Liver (tissue), 3 donors: ENCODE measurements around the gene ATG4B.

Experiments
- EGR1 ChIP-seq, 2 donors: IDR thresholded peaks; 2 replicates each; pipeline ENCODE4 v1.6.1; 2016 to 2018; ENCODE audit warnings: antibody characterized with exemption in 2 of 2, low read depth in 2 of 2
- FOXA1 ChIP-seq: IDR thresholded peaks from 2 replicates; pipeline ENCODE4 v1.6.1; 2016; ENCODE audit warnings: antibody characterized with exemption
- GABPA ChIP-seq, 2 donors: IDR thresholded peaks in 1 of 2; conservative IDR thresholded peaks in 1 of 2; 2 replicates each; pipeline ENCODE4 v1.6.1; 2016; ENCODE audit warnings: antibody characterized with exemption in 2 of 2, mild to moderate bottlenecking in 1 of 2, moderate library complexity in 1 of 2
- JUND ChIP-seq, 2 donors: IDR thresholded peaks; 2 replicates each; pipeline ENCODE4 v1.6.1; 2016; ENCODE audit warnings: antibody characterized with exemption in 2 of 2
- RAD21 ChIP-seq, 2 donors: IDR thresholded peaks; 2 replicates each; pipeline ENCODE4 v1.6.1; 2016; ENCODE audit warnings: antibody characterized with exemption in 2 of 2, mild to moderate bottlenecking in 2 of 2
- RXRA ChIP-seq, 2 donors: IDR thresholded peaks; 2 replicates each; pipeline ENCODE4 v1.6.1; 2017 to 2018; ENCODE audit warnings: antibody characterized with exemption in 2 of 2, mild to moderate bottlenecking in 1 of 2
- SP1 ChIP-seq: IDR thresholded peaks from 2 replicates; pipeline ENCODE4 v1.6.1; 2018; ENCODE audit warnings: antibody characterized with exemption, mild to moderate bottlenecking
- TAF1 ChIP-seq: conservative IDR thresholded peaks from 2 replicates; pipeline ENCODE4 v1.6.1; 2016; ENCODE audit warnings: antibody characterized with exemption, mild to moderate bottlenecking
- YY1 ChIP-seq: IDR thresholded peaks from 2 replicates; pipeline ENCODE4 v1.6.1; 2016; ENCODE audit warnings: antibody characterized with exemption, mild to moderate bottlenecking
- TF ChIP-seq, protein P1 (sequence below): fragments of 150-350 bp; IDR thresholded peaks from 2 replicates; pipeline ENCODE4 v1.5.1; 2017; ENCODE audit warnings: improper control_type of control experiment, low read depth, low read length; ENCODE audit not compliant: missing input control
- TF ChIP-seq, protein P2 (sequence below): IDR thresholded peaks from 2 replicates; pipeline ENCODE4 v1.6.1; 2016; ENCODE audit warnings: antibody characterized with exemption
- TF ChIP-seq, protein P3 (sequence below): IDR thresholded peaks from 2 replicates; pipeline ENCODE4 v1.6.1; 2016; ENCODE audit warnings: antibody characterized with exemption, mild to moderate bottlenecking
- TF ChIP-seq, protein P4 (sequence below): IDR thresholded peaks from 2 replicates; pipeline ENCODE4 v1.6.1; 2016; ENCODE audit warnings: antibody characterized with exemption
- TF ChIP-seq, protein P5 (sequence below): IDR thresholded peaks from 2 replicates; pipeline ENCODE4 v1.6.1; 2016; ENCODE audit warnings: antibody characterized with exemption
- donor health status: healthy.
- donor health status: healthy.

DNA sequence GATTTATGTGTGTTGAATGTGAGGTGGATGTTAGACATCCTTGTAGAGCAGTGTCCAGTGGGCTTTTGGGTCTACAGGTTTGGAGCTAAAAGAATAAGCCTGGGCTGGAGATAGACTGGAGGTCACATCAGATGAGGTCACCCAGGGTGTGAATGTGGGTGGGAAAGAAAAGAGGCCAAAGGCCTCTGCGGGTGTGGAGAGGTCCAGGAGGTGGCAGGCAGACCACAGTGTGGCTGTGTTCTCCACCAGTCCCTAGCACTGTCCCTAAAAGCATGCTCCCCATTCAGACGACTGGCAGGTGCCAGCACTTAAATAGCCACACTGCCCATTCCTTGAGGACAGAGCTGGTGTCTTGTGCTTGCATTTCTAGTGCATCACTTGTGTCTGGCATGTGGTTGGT lies 4.1 kb downstream of the ATG4B start:
- TF ChIP-seq, protein P1, sequence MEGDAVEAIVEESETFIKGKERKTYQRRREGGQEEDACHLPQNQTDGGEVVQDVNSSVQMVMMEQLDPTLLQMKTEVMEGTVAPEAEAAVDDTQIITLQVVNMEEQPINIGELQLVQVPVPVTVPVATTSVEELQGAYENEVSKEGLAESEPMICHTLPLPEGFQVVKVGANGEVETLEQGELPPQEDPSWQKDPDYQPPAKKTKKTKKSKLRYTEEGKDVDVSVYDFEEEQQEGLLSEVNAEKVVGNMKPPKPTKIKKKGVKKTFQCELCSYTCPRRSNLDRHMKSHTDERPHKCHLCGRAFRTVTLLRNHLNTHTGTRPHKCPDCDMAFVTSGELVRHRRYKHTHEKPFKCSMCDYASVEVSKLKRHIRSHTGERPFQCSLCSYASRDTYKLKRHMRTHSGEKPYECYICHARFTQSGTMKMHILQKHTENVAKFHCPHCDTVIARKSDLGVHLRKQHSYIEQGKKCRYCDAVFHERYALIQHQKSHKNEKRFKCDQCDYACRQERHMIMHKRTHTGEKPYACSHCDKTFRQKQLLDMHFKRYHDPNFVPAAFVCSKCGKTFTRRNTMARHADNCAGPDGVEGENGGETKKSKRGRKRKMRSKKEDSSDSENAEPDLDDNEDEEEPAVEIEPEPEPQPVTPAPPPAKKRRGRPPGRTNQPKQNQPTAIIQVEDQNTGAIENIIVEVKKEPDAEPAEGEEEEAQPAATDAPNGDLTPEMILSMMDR, result no peak
- TF ChIP-seq TAF1 (no peak), RAD21 (IDR thresholded peaks at IDR 0.05) (no peak), GABPA (IDR thresholded peaks at IDR 0.05 in 1 of 2, conservative IDR thresholded peaks at IDR 0.05 in 1 of 2) (no peak), SP1 (no peak), JUND (IDR thresholded peaks at IDR 0.05) (no peak), YY1 (no peak), FOXA1 (no peak), RXRA (IDR thresholded peaks at IDR 0.05) (no peak), EGR1 (IDR thresholded peaks at IDR 0.05; ENCODE audit: low read depth in 2 of 2) (no peak)
- TF ChIP-seq, protein P2, sequence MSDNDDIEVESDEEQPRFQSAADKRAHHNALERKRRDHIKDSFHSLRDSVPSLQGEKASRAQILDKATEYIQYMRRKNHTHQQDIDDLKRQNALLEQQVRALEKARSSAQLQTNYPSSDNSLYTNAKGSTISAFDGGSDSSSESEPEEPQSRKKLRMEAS, result no peak
- TF ChIP-seq, protein P3, sequence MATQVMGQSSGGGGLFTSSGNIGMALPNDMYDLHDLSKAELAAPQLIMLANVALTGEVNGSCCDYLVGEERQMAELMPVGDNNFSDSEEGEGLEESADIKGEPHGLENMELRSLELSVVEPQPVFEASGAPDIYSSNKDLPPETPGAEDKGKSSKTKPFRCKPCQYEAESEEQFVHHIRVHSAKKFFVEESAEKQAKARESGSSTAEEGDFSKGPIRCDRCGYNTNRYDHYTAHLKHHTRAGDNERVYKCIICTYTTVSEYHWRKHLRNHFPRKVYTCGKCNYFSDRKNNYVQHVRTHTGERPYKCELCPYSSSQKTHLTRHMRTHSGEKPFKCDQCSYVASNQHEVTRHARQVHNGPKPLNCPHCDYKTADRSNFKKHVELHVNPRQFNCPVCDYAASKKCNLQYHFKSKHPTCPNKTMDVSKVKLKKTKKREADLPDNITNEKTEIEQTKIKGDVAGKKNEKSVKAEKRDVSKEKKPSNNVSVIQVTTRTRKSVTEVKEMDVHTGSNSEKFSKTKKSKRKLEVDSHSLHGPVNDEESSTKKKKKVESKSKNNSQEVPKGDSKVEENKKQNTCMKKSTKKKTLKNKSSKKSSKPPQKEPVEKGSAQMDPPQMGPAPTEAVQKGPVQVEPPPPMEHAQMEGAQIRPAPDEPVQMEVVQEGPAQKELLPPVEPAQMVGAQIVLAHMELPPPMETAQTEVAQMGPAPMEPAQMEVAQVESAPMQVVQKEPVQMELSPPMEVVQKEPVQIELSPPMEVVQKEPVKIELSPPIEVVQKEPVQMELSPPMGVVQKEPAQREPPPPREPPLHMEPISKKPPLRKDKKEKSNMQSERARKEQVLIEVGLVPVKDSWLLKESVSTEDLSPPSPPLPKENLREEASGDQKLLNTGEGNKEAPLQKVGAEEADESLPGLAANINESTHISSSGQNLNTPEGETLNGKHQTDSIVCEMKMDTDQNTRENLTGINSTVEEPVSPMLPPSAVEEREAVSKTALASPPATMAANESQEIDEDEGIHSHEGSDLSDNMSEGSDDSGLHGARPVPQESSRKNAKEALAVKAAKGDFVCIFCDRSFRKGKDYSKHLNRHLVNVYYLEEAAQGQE, result no peak
- TF ChIP-seq, protein P4, sequence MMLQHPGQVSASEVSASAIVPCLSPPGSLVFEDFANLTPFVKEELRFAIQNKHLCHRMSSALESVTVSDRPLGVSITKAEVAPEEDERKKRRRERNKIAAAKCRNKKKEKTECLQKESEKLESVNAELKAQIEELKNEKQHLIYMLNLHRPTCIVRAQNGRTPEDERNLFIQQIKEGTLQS, result no peak
- TF ChIP-seq, protein P5, sequence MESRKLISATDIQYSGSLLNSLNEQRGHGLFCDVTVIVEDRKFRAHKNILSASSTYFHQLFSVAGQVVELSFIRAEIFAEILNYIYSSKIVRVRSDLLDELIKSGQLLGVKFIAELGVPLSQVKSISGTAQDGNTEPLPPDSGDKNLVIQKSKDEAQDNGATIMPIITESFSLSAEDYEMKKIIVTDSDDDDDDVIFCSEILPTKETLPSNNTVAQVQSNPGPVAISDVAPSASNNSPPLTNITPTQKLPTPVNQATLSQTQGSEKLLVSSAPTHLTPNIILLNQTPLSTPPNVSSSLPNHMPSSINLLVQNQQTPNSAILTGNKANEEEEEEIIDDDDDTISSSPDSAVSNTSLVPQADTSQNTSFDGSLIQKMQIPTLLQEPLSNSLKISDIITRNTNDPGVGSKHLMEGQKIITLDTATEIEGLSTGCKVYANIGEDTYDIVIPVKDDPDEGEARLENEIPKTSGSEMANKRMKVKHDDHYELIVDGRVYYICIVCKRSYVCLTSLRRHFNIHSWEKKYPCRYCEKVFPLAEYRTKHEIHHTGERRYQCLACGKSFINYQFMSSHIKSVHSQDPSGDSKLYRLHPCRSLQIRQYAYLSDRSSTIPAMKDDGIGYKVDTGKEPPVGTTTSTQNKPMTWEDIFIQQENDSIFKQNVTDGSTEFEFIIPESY, result no peak
